Hepatocyte (in vitro differentiated cells): ENCODE results near the gene MPZL2. TPM values are rescaled to one million over a fixed set of nuclear protein-coding genes. Genes with fewer than 3 reads are reported as not detected.

Source experiments
- DNase-seq: peaks from one replicate; pipeline ENCODE4 v3.0.0-alpha.2; 2016; ENCODE audit warnings: low spot score
- H2AFZ ChIP-seq: fragments of 200-600 bp; sonication (generic); 2 replicates; pipeline ENCODE4 v1.6.0; 2016; ENCODE audit warnings: antibody characterized with exemption, mild to moderate bottlenecking
- H3K27ac ChIP-seq: fragments of 200-600 bp; sonication (generic); 2 replicates; pipeline ENCODE4 v1.5.1; 2016; ENCODE audit warnings: mild to moderate bottlenecking
- H3K27me3 ChIP-seq: fragments of 200-600 bp; sonication (generic); 2 replicates; pipeline ENCODE4 v1.6.1; 2016
- H3K36me3 ChIP-seq: fragments of 200-600 bp; sonication (generic); replicated peaks from 2 replicates; pipeline ENCODE4 v1.5.1; 2016; ENCODE audit warnings: low read depth; ENCODE audit not compliant: insufficient read depth
- H3K4me1 ChIP-seq: fragments of 200-600 bp; sonication (generic); 2 replicates; pipeline ENCODE4 v1.5.1; 2016; ENCODE audit warnings: mild to moderate bottlenecking, moderate library complexity; ENCODE audit not compliant: insufficient read depth
- H3K4me2 ChIP-seq: fragments of 200-600 bp; sonication (generic); 2 replicates; pipeline ENCODE4 v1.6.0; 2016
- H3K4me3 ChIP-seq: fragments of 200-600 bp; sonication (generic); 2 replicates; pipeline ENCODE4 v1.5.1; 2016; ENCODE audit warnings: mild to moderate bottlenecking
- H3K79me2 ChIP-seq: fragments of 200-600 bp; sonication (generic); 2 replicates; pipeline ENCODE4 v1.6.0; 2017; ENCODE audit warnings: mild to moderate bottlenecking
- H3K9me2 ChIP-seq: fragments of 200-600 bp; sonication (generic); replicated peaks from 2 replicates; pipeline ENCODE4 v1.6.0; 2017; ENCODE audit warnings: mild to moderate bottlenecking; ENCODE audit not compliant: insufficient read depth
- H3K9me3 ChIP-seq: fragments of 200-600 bp; sonication (generic); 2 replicates; pipeline ENCODE4 v1.5.1; 2016; ENCODE audit warnings: low read depth, mild to moderate bottlenecking
- H4K20me1 ChIP-seq: fragments of 200-600 bp; sonication (generic); 2 replicates; pipeline ENCODE4 v1.6.0; 2016; ENCODE audit warnings: mild to moderate bottlenecking; ENCODE audit not compliant: insufficient read depth, poor library complexity, severe bottlenecking
- CTCF ChIP-seq: fragments of 200-600 bp; sonication (generic); IDR thresholded peaks from 2 replicates; pipeline ENCODE4 v1.5.1; 2016; ENCODE audit warnings: antibody characterized with exemption, mild to moderate bottlenecking; ENCODE audit not compliant: poor library complexity
- EZH2 ChIP-seq: fragments of 200-600 bp; sonication (generic); IDR thresholded peaks from 2 replicates; pipeline ENCODE4 v1.6.1; 2016; ENCODE audit warnings: antibody characterized with exemption, mild to moderate bottlenecking, borderline replicate concordance
- EZH2phosphoT487 ChIP-seq: fragments of 200-600 bp; sonication (generic); IDR thresholded peaks from one replicate; pipeline ENCODE4 v1.6.1; 2018; ENCODE audit warnings: antibody characterized with exemption, mild to moderate bottlenecking, low read depth, moderate library complexity; ENCODE audit not compliant: unreplicated experiment, severe bottlenecking
- WGBS: methylation state at CpG from one replicate; pipeline ENCODE4 v1.1.6; 2016; ENCODE audit warnings: low lambda C conversion rate; ENCODE audit errors: missing lambda C conversion rate; 5-methylcytosine and 5-hydroxymethylcytosine counted together
- polyA plus RNA-seq: library from polyadenylated mRNA; unstranded; fragments of >200 nt; fragmentation: Nextera tagmentation; extraction: Ambion mirVana; gene quantifications from 2 replicates; pipeline ENCODE4 v1.2.1, GENCODE V29; 2016
- total RNA-seq: library from RNA; depleted of rRNA; stranded (reverse); fragments of >200 nt; gene quantifications from 2 replicates; pipeline ENCODE4 v1.2.3, GENCODE V29; 2014

MPZL2 gene
- total and polyA plus RNA-seq, 2 experiments from 2014 or later = 47.2 to 48.0 TPM

- no peaks in the 10 kb centered on the region for H3K36me3 ChIP-seq
- DNase-seq = no peak
- H3K9me2 ChIP-seq = no peaks in the 10 kb centered on the region
- no peak overlapping the region for H2AFZ ChIP-seq
- no peaks in the 10 kb centered on the region for H3K27me3 ChIP-seq
- no peaks in the 10 kb centered on the region for H4K20me1 ChIP-seq
- no peaks in the 10 kb centered on the region for H3K9me3 ChIP-seq
- H3K4me2 ChIP-seq = no peak overlapping the region
- 89% methylated on average over 7 of the region's 7 CpGs for WGBS
- TF ChIP-seq EZH2phosphoT487 (no peak), CTCF (no peak), EZH2 (no peak)
- H3K4me1 ChIP-seq = no peaks in the 10 kb centered on the region
- no peak overlapping the region for H3K27ac ChIP-seq
- no peak overlapping the region for H3K4me3 ChIP-seq
- H3K79me2 ChIP-seq = no peaks in the 10 kb centered on the region
Observed at GRCh38 chr11:118226296-118226695, 37.8 kb downstream of the MPZL2 start.

- Histone ChIP-seq H2AFZ (no peak within 1 kb of the TSS), H3K4me1 (no peaks in the 10 kb centered on the region), H4K20me1 (no peaks in the 10 kb centered on the region), H3K9me3 (no peaks in the 10 kb centered on the region), H3K4me2 (no peak within 1 kb of the TSS), H3K4me3 (no peak within 1 kb of the TSS), H3K36me3 (no peaks in the 10 kb centered on the region), H3K79me2 (no peaks in the 10 kb centered on the region), H3K27me3 (no peaks in the 10 kb centered on the region), H3K9me2 (no peaks in the 10 kb centered on the region), H3K27ac (no peak within 1 kb of the TSS)
- WGBS = 75% methylated on average over 6 of the region's 6 CpGs
- DNase-seq = no peak
- no peak for TF ChIP-seq CTCF
Observed at GRCh38 chr11:118224511-118225188, 39.4 kb downstream of the MPZL2 start, which contains the start of gene JAML. Gene JAML (minus strand): TSS chr11:118225011. CDS start chr11:118214866, 10,145 bp downstream.

GRCh38 chr11:118223992-118224391, 40.1 kb downstream of the MPZL2 start:
- H3K9me2 ChIP-seq = no peaks in the 10 kb centered on the region
- H3K4me1 ChIP-seq = no peaks in the 10 kb centered on the region
- no peak overlapping the region for H3K4me2 ChIP-seq
- no peaks in the 10 kb centered on the region for H3K9me3 ChIP-seq
- H3K27ac ChIP-seq = no peak overlapping the region
- WGBS = 87% methylated on average over 6 of the region's 6 CpGs
- H2AFZ ChIP-seq = no peak overlapping the region
- H3K36me3 ChIP-seq = no peaks in the 10 kb centered on the region
- H3K4me3 ChIP-seq = no peak overlapping the region
- no peak for DNase-seq
- no peaks in the 10 kb centered on the region for H3K27me3 ChIP-seq
- no peaks in the 10 kb centered on the region for H3K79me2 ChIP-seq
- no peaks in the 10 kb centered on the region for H4K20me1 ChIP-seq
- no peak for TF ChIP-seq EZH2phosphoT487
- no peak for TF ChIP-seq CTCF
- no peak for TF ChIP-seq EZH2
